Pancreas (tissue), 10 donors: ENCODE data around the gene HLA-DMA. TPM values are rescaled to one million over a fixed set of nuclear protein-coding genes. Genes with fewer than 3 reads are reported as not detected.

Source experiments
- ATAC-seq, 4 donors: fragments of 200-7000 bp; cut with Tn5 transposase; one replicate each; pipeline versions ENCODE4 v1.8.0 to v1.9.1; 2020; ENCODE audit warnings: mild to moderate bottlenecking in 4 of 4, moderate library complexity in 4 of 4
- DNase-seq, 6 donors: peaks; one replicate each; pipeline ENCODE4 v3.0.0-alpha.2; 2020
- FAIRE-seq: peaks from 2 replicates; lab custom pipeline; 2012; peaks lifted over from hg19 to GRCh38; lab: Jason Lieb, UNC
- H3K27ac ChIP-seq, 4 donors: fragments of 200-600 bp; sonication (generic); 1 replicate in 3 of 4; 2 replicates in 1 of 4; pipeline versions ENCODE4 v1.5.0 to v1.8.0; 2020
- H3K27me3 ChIP-seq, 4 donors: fragments of 200-600 bp; one replicate each; pipeline ENCODE4 v1.8.0; 2021
- H3K36me3 ChIP-seq, 3 donors: fragments of 200-600 bp; sonication (generic) in 1 of 3; one replicate each; pipeline versions ENCODE4 v1.5.0 to v1.8.0; 2020 to 2021
- H3K4me1 ChIP-seq, 3 donors: fragments of 200-600 bp; one replicate each; pipeline ENCODE4 v1.8.0; 2021
- H3K4me3 ChIP-seq, 4 donors: fragments of 200-600 bp; sonication (generic) in 2 of 4; one replicate each; pipeline versions ENCODE4 v1.5.0 to v1.8.0; 2020 to 2021
- H3K9me3 ChIP-seq, 4 donors: fragments of 200-600 bp; one replicate each; pipeline ENCODE4 v1.8.0; 2021
- CTCF ChIP-seq, 4 donors: fragments of 200-600 bp; sonication (generic) in 3 of 4; IDR thresholded peaks; one replicate each; pipeline versions ENCODE4 v1.5.0 to v1.8.0; 2021; ENCODE audit warnings: antibody characterized with exemption in 4 of 4
- WGBS, 2 donors: extraction: QIAGEN DNeasy Blood & Tissue Kit; methylation state at CpG; one replicate each; pipeline ENCODE4 v1.1.7; 2013; 5-methylcytosine and 5-hydroxymethylcytosine counted together
- intact Hi-C, 3 donors: fragments of 100-400 bp; cut with DNase I; formaldehyde crosslinking; loops; one replicate each; pipeline versions ENCODE4 v1.11.1 to v1.14.2; 2022
- polyA plus RNA-seq, 2 donors: library from polyadenylated mRNA; stranded (reverse); fragments of 200-250 nt; gene quantifications; one replicate each; pipeline ENCODE4 v1.2.3, GENCODE V29; 2013
- total RNA-seq, 6 donors: library from RNA; stranded (reverse); fragmentation: NEBNext Ultra II Directional in 4 of 6; extraction: Animal tissue kit (Norgen Biotek cat#: 25700) in 4 of 6; gene quantifications; one replicate each; pipeline versions ENCODE4 v1.2.1 to v1.2.4, GENCODE V29; 2021 to 2023
- donor health status: healthy with polysubstance abuse.
- donor health status: DM: no; HTN: no; CAD: no; lungs with moderate emphysema.
- donor health status: DM: no; HTN: no; CAD: no.
- donor health status: control.
- donor health status: control.
- donor health status: Bipolar disorder and iron deficiency.
- donor health status: DM: yes; HTN: yes; CAD: no.
- donor health status: DM: no; HTN: no; CAD: no.
- donor health status: DM: no; HTN: no; CAD: no.
- donor health status: DM: yes; HTN: yes; CAD: no.

Gene HLA-DMA
- total and polyA plus RNA-seq, 8 donors: 6.8 to 72.9 (median 23.0) TPM

GRCh38 chr6:32983964-32984621, 31.2 kb upstream of the HLA-DMA start:
- Histone ChIP-seq H3K4me3 (no peak overlapping the region), H3K27me3 (no peaks in the 10 kb centered on the region), H3K36me3 (peaks cover 9 to 31% (median 25%) of the 10 kb centered on the region in 3 donors), H3K27ac (peak overlapping the region in 2 of 4 donors; percentile 38 to 48), H3K9me3 (no peaks in the 10 kb centered on the region), H3K4me1 (peaks cover 15 to 32% (median 23%) of the 10 kb centered on the region in 3 donors)
- FAIRE-seq (no peak), DNase-seq (no peak), ATAC-seq (peak; percentile 3 to 13 (median 4))
- WGBS, 2 donors: 32 to 37% methylated on average over 3 of the region's 3 CpGs
- intact Hi-C loops: loop anchor here in 2 of 3 donors (5.0 to 10.0 kb wide), 2 partner anchors 47 to 49 kb away; no protein-coding TSS in a partner anchor
- no peak for TF ChIP-seq CTCF (IDR thresholded peaks at IDR 0.05)

GRCh38 chr6:32983493-32983848, 30.6 kb upstream of the HLA-DMA start:
- TF ChIP-seq CTCF (IDR thresholded peaks at IDR 0.05): no peak
- H3K9me3 ChIP-seq: no peaks in the 10 kb centered on the region
- ATAC-seq: peak in 3 of 4 donors; percentile 9 to 19 (median 10)
- WGBS, 2 donors: 37 to 46% methylated on average over 1 of the region's 1 CpG
- peaks cover 9 to 37% (median 31%) of the 10 kb centered on the region in 3 donors for H3K36me3 ChIP-seq
- peak overlapping the region in 1 of 4 donors; percentile 8 for H3K27ac ChIP-seq
- FAIRE-seq: no peak
- H3K27me3 ChIP-seq: no peaks in the 10 kb centered on the region
- H3K4me3 ChIP-seq: no peak overlapping the region
- H3K4me1 ChIP-seq: peaks cover 15 to 33% (median 23%) of the 10 kb centered on the region in 3 donors
- intact Hi-C loops: loop anchor here in 2 of 3 donors (5.0 to 10.0 kb wide), 2 partner anchors 46 to 49 kb away; no protein-coding TSS in a partner anchor
- DNase-seq: no peak

GRCh38 chr6:32982702-32983492, 30.0 kb upstream of the HLA-DMA start:
- DNase-seq (no peak), FAIRE-seq (no peak), ATAC-seq (peak in 3 of 4 donors; percentile 12 to 37 (median 16))
- peaks cover 9 to 42% (median 37%) of the 10 kb centered on the region in 3 donors for H3K36me3 ChIP-seq
- no peak overlapping the region for H3K27ac ChIP-seq
- H3K4me3 ChIP-seq: no peak overlapping the region
- H3K9me3 ChIP-seq: no peaks in the 10 kb centered on the region
- no peaks in the 10 kb centered on the region for H3K27me3 ChIP-seq
- H3K4me1 ChIP-seq: peaks cover 15 to 34% (median 23%) of the 10 kb centered on the region in 3 donors
- no peak for TF ChIP-seq CTCF (IDR thresholded peaks at IDR 0.05)
- 29 to 32% methylated on average over 6 of the region's 6 CpGs for WGBS, 2 donors
- intact Hi-C loops: loop anchor here in 2 of 3 donors (5.0 to 10.0 kb wide), 2 partner anchors 46 to 48 kb away; no protein-coding TSS in a partner anchor

- intact Hi-C loops: loop anchor here in 2 of 3 donors (5.0 to 10.0 kb wide), 2 partner anchors 45 to 47 kb away; no protein-coding TSS in a partner anchor
- Histone ChIP-seq H3K36me3 (peaks cover 9 to 50% (median 44%) of the 10 kb centered on the region in 3 donors), H3K27me3 (no peaks in the 10 kb centered on the region), H3K4me3 (no peak overlapping the region), H3K4me1 (peaks cover 15 to 41% (median 27%) of the 10 kb centered on the region in 3 donors), H3K27ac (no peak overlapping the region), H3K9me3 (no peaks in the 10 kb centered on the region)
- WGBS, 2 donors: 50 to 53% methylated on average over 8 of the region's 8 CpGs
- ATAC-seq (no peak), DNase-seq (no peak), FAIRE-seq (no peak)
- TF ChIP-seq CTCF (IDR thresholded peaks at IDR 0.05): no peak
These were observed 29.3 kb upstream of the HLA-DMA start for GRCh38 chr6:32982084-32982701.
